Fibroblast of villous mesenchyme (primary cell): ENCODE results near the gene OR2V2. TPM values are rescaled to one million over a fixed set of nuclear protein-coding genes. Genes with fewer than 3 reads are reported as not detected.

Experiments
- DNase-seq: peaks from one replicate; pipeline ENCODE4 v3.0.0-alpha.2; 2010; ENCODE audit warnings: low read depth
- H3K4me3 ChIP-seq: 2 replicates; pipeline ENCODE4 v1.5.1; 2011; ENCODE audit warnings: low read depth, mild to moderate bottlenecking, low read length
- CTCF ChIP-seq: IDR thresholded peaks from 2 replicates; pipeline ENCODE4 v1.5.1; 2012; ENCODE audit warnings: low read depth, mild to moderate bottlenecking, low read length; ENCODE audit not compliant: insufficient read depth
- total RNA-seq: library from RNA; depleted of rRNA; stranded (reverse); fragments of >200 nt; gene quantifications from 2 replicates; pipeline ENCODE4 v1.2.3, GENCODE V29; 2012

Gene OR2V2
- total RNA-seq, 1 donor = not detected

- no peak for DNase-seq
- no peak overlapping the region for H3K4me3 ChIP-seq
- no peak for TF ChIP-seq CTCF
These were observed 9.1 kb upstream of the OR2V2 start for GRCh38 chr5:181138258-181138657.

GRCh38 chr5:181140766-181141165 is 6.6 kb upstream of the OR2V2 start:
- TF ChIP-seq CTCF = no peak
- no peak for DNase-seq
- H3K4me3 ChIP-seq = no peak overlapping the region

- no peak overlapping the region for H3K4me3 ChIP-seq
- no peak for TF ChIP-seq CTCF
- no peak for DNase-seq
These were observed 5.3 kb upstream of the OR2V2 start for GRCh38 chr5:181142054-181142453.

GRCh38 chr5:181145133-181145532 is 2.3 kb upstream of the OR2V2 start:
- TF ChIP-seq CTCF = no peak
- no peak for DNase-seq
- no peak overlapping the region for H3K4me3 ChIP-seq

- TF ChIP-seq CTCF = no peak
- H3K4me3 ChIP-seq = no peak overlapping the region
- no peak for DNase-seq
These were observed 2.0 kb downstream of the OR2V2 start for GRCh38 chr5:181149355-181149754.

GRCh38 chr5:181149806-181150733 is 2.7 kb downstream of the OR2V2 start:
- H3K4me3 ChIP-seq = no peak overlapping the region
- TF ChIP-seq CTCF = no peak
- DNase-seq = no peak
